ENCODE data around the gene IFNA17. TPM values are rescaled to one million over a fixed set of nuclear protein-coding genes. Genes with fewer than 3 reads are reported as not detected.
"Not testable (repeated sequence)": the region's sequence is repeated elsewhere in the genome, so short reads cannot be mapped to it uniquely, and the experiment has no call there.

The IFNA17 gene
- total RNA-seq, 1 donor from 2014 or later: not detected

- H3K4me1 ChIP-seq; DNase-seq; H3K36me3 ChIP-seq; H3K9me3 ChIP-seq; intact Hi-C loops (cut with DNase I); H3K4me3 ChIP-seq; H3K27ac ChIP-seq; H3K27me3 ChIP-seq (ENCODE audit: low read depth): not testable (repeated sequence)
- TF ChIP-seq CTCF (IDR thresholded peaks at IDR 0.05): peak; percentile 38
- peak; percentile 82 to 85 for ATAC-seq
Measured at GRCh38 chr9:21182810-21183736, 44.9 kb downstream of the IFNA17 start.

Other genes with a start within 250 kb of the IFNA17 start
- gene HACD4, start 196.6 kb downstream of the IFNA17 start, total RNA-seq: 13.5 TPM
- gene IFNB1, start 150.3 kb downstream of the IFNA17 start, total RNA-seq: not detected
- gene IFNW1, start 86.4 kb downstream of the IFNA17 start, total RNA-seq: not detected
- not detected for gene IFNA21, start 61.6 kb downstream of the IFNA17 start, total RNA-seq
- gene IFNA4, start 40.6 kb downstream of the IFNA17 start, total RNA-seq: not detected
- not detected for gene IFNA7, start 26.0 kb downstream of the IFNA17 start, total RNA-seq
- gene IFNA10, start 21.1 kb downstream of the IFNA17 start, total RNA-seq: not detected
- not detected for gene IFNA16, start 10.9 kb downstream of the IFNA17 start, total RNA-seq
- gene IFNA14, start 11.8 kb upstream of the IFNA17 start, total RNA-seq: not detected
- not detected for gene IFNA5, start 77.1 kb upstream of the IFNA17 start, total RNA-seq
- 22.7 TPM for gene KLHL9, start 107.2 kb upstream of the IFNA17 start, total RNA-seq
- gene IFNA6, start 122.7 kb upstream of the IFNA17 start, total RNA-seq: not detected
- gene IFNA13, start 139.8 kb upstream of the IFNA17 start, total RNA-seq: 1.1 TPM
- not detected for gene IFNA2, start 157.2 kb upstream of the IFNA17 start, total RNA-seq
- gene IFNA8, start 180.9 kb upstream of the IFNA17 start, total RNA-seq: not detected
- 0.62 TPM for gene IFNA1, start 212.2 kb upstream of the IFNA17 start, total RNA-seq